ENCODE measurements around the gene IPP.
"Not testable (repeated sequence)": the region's sequence is repeated elsewhere in the genome, so short reads cannot be mapped to it uniquely, and the experiment has no call there.

IPP gene

GRCh38 chr1:45730075-45730779, 20.2 kb downstream of the IPP start:
- no peaks in the 10 kb centered on the region for H3K4me1 ChIP-seq (ENCODE audit: control insufficient read depth, insufficient read depth, low read length)
- no peaks in the 10 kb centered on the region for H3K9me3 ChIP-seq (ENCODE audit: control insufficient read depth, insufficient read depth, low read length)
- no peak overlapping the region for H3K4me3 ChIP-seq (ENCODE audit: low read depth, low read length)
- no peaks in the 10 kb centered on the region for H3K36me3 ChIP-seq (ENCODE audit: control insufficient read depth, insufficient read depth, low read length)
- H3K9ac ChIP-seq (ENCODE audit: low read depth, low read length), result no peak overlapping the region
- no peaks in the 10 kb centered on the region for H3K27me3 ChIP-seq (ENCODE audit: control insufficient read depth, insufficient read depth, low read length)

- H3K4me1 ChIP-seq (ENCODE audit: control insufficient read depth, insufficient read depth, low read length); H3K27me3 ChIP-seq (ENCODE audit: control insufficient read depth, insufficient read depth, low read length); H3K9ac ChIP-seq (ENCODE audit: low read depth, low read length); H3K4me3 ChIP-seq (ENCODE audit: low read depth, low read length); H3K36me3 ChIP-seq (ENCODE audit: control insufficient read depth, insufficient read depth, low read length); H3K9me3 ChIP-seq (ENCODE audit: control insufficient read depth, insufficient read depth, low read length): not testable (repeated sequence)
Measured at GRCh38 chr1:45726007-45726406, 24.4 kb downstream of the IPP start.

DNA sequence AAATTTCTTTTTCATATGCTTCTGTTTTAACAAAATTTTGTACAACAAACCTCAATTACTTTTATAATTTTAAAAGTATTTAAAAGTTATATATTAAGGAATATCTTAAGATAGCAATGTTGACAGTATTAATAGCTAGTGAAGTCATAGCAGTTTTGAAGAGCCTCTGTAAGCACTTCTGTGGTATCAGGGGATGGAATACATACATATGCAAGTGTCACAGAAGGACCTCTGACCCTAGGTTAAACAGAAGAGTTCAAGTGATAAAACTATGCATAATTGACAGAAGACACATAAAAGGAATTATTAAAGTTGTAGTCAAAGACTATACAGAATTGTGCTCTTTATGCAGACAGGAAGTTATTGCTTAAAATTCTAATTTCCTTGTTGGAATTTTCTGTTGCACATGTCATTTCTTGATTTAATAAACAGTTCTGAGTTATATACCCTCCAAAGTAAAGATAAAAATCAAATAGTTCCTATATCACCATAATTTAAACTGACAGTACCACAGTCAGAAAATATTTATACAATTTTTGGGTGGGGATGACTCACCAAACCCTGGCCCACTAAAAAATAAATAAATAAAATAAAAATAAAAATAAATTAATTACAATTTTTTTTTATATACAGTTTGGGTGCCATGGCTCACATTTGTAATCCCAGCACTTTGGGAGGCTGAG, 27.1 kb downstream of the IPP start:
- H3K4me1 ChIP-seq (ENCODE audit: control insufficient read depth, insufficient read depth, low read length), result no peaks in the 10 kb centered on the region
- no peak overlapping the region for H3K4me3 ChIP-seq (ENCODE audit: low read depth, low read length)
- H3K27me3 ChIP-seq (ENCODE audit: control insufficient read depth, insufficient read depth, low read length), result no peaks in the 10 kb centered on the region
- no peaks in the 10 kb centered on the region for H3K9me3 ChIP-seq (ENCODE audit: control insufficient read depth, insufficient read depth, low read length)
- no peak overlapping the region for H3K9ac ChIP-seq (ENCODE audit: low read depth, low read length)
- no peaks in the 10 kb centered on the region for H3K36me3 ChIP-seq (ENCODE audit: control insufficient read depth, insufficient read depth, low read length)

GRCh38 chr1:45722809-45723208, 27.6 kb downstream of the IPP start:
- Histone ChIP-seq H3K36me3 (ENCODE audit: control insufficient read depth, insufficient read depth, low read length) (no peaks in the 10 kb centered on the region), H3K9ac (ENCODE audit: low read depth, low read length) (no peak overlapping the region), H3K4me1 (ENCODE audit: control insufficient read depth, insufficient read depth, low read length) (no peaks in the 10 kb centered on the region), H3K4me3 (ENCODE audit: low read depth, low read length) (no peak overlapping the region), H3K9me3 (ENCODE audit: control insufficient read depth, insufficient read depth, low read length) (no peaks in the 10 kb centered on the region), H3K27me3 (ENCODE audit: control insufficient read depth, insufficient read depth, low read length) (no peaks in the 10 kb centered on the region)

- H3K27me3 ChIP-seq (ENCODE audit: control insufficient read depth, insufficient read depth, low read length), result no peaks in the 10 kb centered on the region
- H3K4me1 ChIP-seq (ENCODE audit: control insufficient read depth, insufficient read depth, low read length), result no peaks in the 10 kb centered on the region
- no peak overlapping the region for H3K4me3 ChIP-seq (ENCODE audit: low read depth, low read length)
- no peaks in the 10 kb centered on the region for H3K9me3 ChIP-seq (ENCODE audit: control insufficient read depth, insufficient read depth, low read length)
- H3K36me3 ChIP-seq (ENCODE audit: control insufficient read depth, insufficient read depth, low read length), result no peaks in the 10 kb centered on the region
- no peak overlapping the region for H3K9ac ChIP-seq (ENCODE audit: low read depth, low read length)
Measured at GRCh38 chr1:45721207-45721606, 29.2 kb downstream of the IPP start.

DNA sequence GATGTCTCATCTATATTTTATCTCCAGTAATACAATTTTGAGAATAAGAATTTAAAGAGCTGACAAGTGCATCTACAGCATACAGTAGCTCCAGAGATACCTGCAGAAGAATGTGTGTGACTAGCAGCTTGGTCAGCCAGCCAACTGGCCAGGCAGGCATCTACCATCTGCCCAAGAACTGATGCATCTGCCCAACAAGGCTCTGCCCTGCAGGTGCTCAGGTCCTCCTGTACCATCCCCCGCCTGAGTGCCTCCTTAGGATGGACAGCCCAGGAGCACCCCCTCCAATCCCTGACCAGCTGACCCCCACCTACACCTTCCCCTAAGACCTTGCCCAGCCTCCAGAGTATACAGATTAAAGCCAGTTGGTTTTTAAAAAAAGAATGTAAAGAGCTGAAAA, 32.2 kb downstream of the IPP start:
- Histone ChIP-seq H3K4me1 (ENCODE audit: control insufficient read depth, insufficient read depth, low read length) (no peaks in the 10 kb centered on the region), H3K9ac (ENCODE audit: low read depth, low read length) (no peak overlapping the region)

GRCh38 chr1:45717386-45717785, 33.1 kb downstream of the IPP start:
- not testable (repeated sequence) for H3K9ac ChIP-seq (ENCODE audit: low read depth, low read length); H3K9me3 ChIP-seq (ENCODE audit: control insufficient read depth, insufficient read depth, low read length); H3K4me1 ChIP-seq (ENCODE audit: control insufficient read depth, insufficient read depth, low read length); H3K27me3 ChIP-seq (ENCODE audit: control insufficient read depth, insufficient read depth, low read length); H3K36me3 ChIP-seq (ENCODE audit: control insufficient read depth, insufficient read depth, low read length); H3K4me3 ChIP-seq (ENCODE audit: low read depth, low read length)

More for the DNA sequence above, 32.2 kb downstream of the IPP start:
- Histone ChIP-seq H3K36me3 (ENCODE audit: control insufficient read depth, insufficient read depth, low read length) (no peaks in the 10 kb centered on the region), H3K9me3 (ENCODE audit: control insufficient read depth, insufficient read depth, low read length) (no peaks in the 10 kb centered on the region), H3K27me3 (ENCODE audit: control insufficient read depth, insufficient read depth, low read length) (no peaks in the 10 kb centered on the region), H3K4me3 (ENCODE audit: low read depth, low read length) (no peak overlapping the region)

- Histone ChIP-seq H3K9me3 (ENCODE audit: control insufficient read depth, insufficient read depth, low read length) (no peaks in the 10 kb centered on the region), H3K9ac (ENCODE audit: low read depth, low read length) (no peak overlapping the region), H3K27me3 (ENCODE audit: control insufficient read depth, insufficient read depth, low read length) (no peaks in the 10 kb centered on the region), H3K4me3 (ENCODE audit: low read depth, low read length) (no peak overlapping the region), H3K36me3 (ENCODE audit: control insufficient read depth, insufficient read depth, low read length) (no peaks in the 10 kb centered on the region), H3K4me1 (ENCODE audit: control insufficient read depth, insufficient read depth, low read length) (no peaks in the 10 kb centered on the region)
Measured at GRCh38 chr1:45716700-45717099, 33.8 kb downstream of the IPP start.

DNA sequence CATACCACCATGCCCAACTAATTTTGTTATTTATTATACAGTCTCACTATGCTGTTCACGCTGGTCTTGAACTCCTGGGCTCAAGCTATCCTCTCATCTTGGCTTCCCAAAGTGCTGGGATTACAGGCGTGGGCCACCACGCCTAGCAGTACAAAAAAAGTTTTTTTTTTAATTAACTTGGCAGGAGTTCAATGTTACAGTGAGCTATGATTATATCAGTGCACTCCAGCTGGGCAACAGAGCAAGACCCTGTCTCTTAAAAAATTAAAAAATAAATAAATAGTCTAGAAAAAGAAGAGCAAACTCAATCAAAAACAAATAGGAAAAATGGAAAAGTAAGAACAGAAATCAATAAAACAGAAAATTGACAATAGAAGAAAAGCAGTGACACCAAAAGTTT, 36.7 kb downstream of the IPP start:
- Histone ChIP-seq H3K4me3 (ENCODE audit: low read depth, low read length) (no peak overlapping the region), H3K4me1 (ENCODE audit: control insufficient read depth, insufficient read depth, low read length) (no peaks in the 10 kb centered on the region), H3K9me3 (ENCODE audit: control insufficient read depth, insufficient read depth, low read length) (no peaks in the 10 kb centered on the region), H3K27me3 (ENCODE audit: control insufficient read depth, insufficient read depth, low read length) (no peaks in the 10 kb centered on the region), H3K36me3 (ENCODE audit: control insufficient read depth, insufficient read depth, low read length) (no peaks in the 10 kb centered on the region), H3K9ac (ENCODE audit: low read depth, low read length) (no peak overlapping the region)

DNA sequence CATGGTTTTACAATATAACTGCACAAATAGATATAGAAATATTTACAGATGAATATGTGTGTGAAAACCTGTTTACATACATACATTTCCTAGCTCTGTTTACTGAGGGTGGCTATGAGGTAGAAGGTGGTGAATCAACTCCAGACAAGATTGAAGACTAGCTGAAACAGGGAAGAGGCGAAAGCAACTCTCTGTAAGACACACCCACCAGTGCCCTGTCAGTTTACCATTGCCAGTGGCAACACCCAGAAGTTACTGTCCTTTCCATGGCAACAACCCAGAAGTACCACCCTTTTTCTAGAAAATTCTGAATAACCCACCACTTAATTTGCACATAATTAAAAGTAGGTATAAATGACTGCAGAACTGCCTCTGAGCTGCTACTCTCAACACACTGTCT, 45.8 kb downstream of the IPP start:
- Histone ChIP-seq H3K9me3 (ENCODE audit: control insufficient read depth, insufficient read depth, low read length) (no peaks in the 10 kb centered on the region), H3K4me1 (ENCODE audit: control insufficient read depth, insufficient read depth, low read length) (no peaks in the 10 kb centered on the region), H3K9ac (ENCODE audit: low read depth, low read length) (no peak overlapping the region), H3K4me3 (ENCODE audit: low read depth, low read length) (no peak overlapping the region), H3K36me3 (ENCODE audit: control insufficient read depth, insufficient read depth, low read length) (no peaks in the 10 kb centered on the region), H3K27me3 (ENCODE audit: control insufficient read depth, insufficient read depth, low read length) (no peaks in the 10 kb centered on the region)

DNA sequence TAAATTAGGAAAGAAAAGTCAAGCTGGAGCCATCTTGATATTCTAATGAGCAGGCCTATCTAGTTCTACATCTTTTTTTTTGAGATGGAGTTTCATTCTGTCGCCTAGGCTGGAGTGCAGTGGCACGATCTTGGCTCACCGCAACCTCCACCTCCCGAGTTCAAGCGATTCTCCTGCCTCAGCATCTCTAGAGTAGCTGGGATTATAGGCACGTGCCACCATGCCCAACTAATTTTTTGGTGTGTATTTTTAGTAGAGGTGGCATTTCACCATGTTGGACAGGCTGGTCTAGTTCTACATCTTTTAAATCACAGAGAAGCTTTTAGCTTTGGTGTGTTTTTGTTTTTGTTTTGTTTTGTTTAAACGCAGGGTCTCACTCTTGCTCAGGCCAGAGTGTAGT, 55.6 kb downstream of the IPP start:
- Histone ChIP-seq H3K4me1 (ENCODE audit: control insufficient read depth, insufficient read depth, low read length) (no peaks in the 10 kb centered on the region), H3K36me3 (ENCODE audit: control insufficient read depth, insufficient read depth, low read length) (peaks cover 9% of the 10 kb centered on the region), H3K4me3 (ENCODE audit: low read depth, low read length) (no peak overlapping the region), H3K27me3 (ENCODE audit: control insufficient read depth, insufficient read depth, low read length) (no peaks in the 10 kb centered on the region), H3K9me3 (ENCODE audit: control insufficient read depth, insufficient read depth, low read length) (no peaks in the 10 kb centered on the region), H3K9ac (ENCODE audit: low read depth, low read length) (no peak overlapping the region)

DNA sequence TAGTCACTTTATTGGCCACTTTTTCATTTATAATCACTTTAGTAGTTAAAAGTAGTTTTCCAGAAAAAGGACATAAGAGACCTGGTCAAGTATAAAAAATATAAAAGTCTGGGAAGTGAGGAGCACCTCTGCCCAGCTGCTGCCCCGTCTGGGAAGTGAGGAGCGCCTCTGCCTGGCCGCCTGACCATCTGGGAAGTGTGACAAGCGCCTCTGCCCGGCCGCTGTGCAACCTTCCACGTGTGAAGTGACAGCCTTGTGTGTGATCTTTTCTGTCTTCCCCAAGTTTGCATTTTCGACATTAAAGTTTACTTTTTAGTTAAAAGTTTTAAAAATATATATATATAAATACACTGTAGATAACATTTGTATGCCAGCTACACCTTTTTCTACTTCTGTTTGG, 56.6 kb downstream of the IPP start:
- not testable (repeated sequence) for H3K4me3 ChIP-seq (ENCODE audit: low read depth, low read length); H3K4me1 ChIP-seq (ENCODE audit: control insufficient read depth, insufficient read depth, low read length); H3K9ac ChIP-seq (ENCODE audit: low read depth, low read length); H3K27me3 ChIP-seq (ENCODE audit: control insufficient read depth, insufficient read depth, low read length); H3K9me3 ChIP-seq (ENCODE audit: control insufficient read depth, insufficient read depth, low read length); H3K36me3 ChIP-seq (ENCODE audit: control insufficient read depth, insufficient read depth, low read length)
